Measurements from ENCODE around the gene MARCKS. TPM values are rescaled to one million over a fixed set of nuclear protein-coding genes. Genes with fewer than 3 reads are reported as not detected.
A peak's percentile ranks its signal among the peaks of the same experiment; 100 is the strongest.

MARCKS gene
- total RNA-seq, 1 experiment from 2014 or later = 93.2 TPM

GRCh38 chr6:113848811-113849210 lies 8.3 kb upstream of the MARCKS start:
- H3K4me3 ChIP-seq = no peak overlapping the region
- no peaks in the 10 kb centered on the region for H3K9me2 ChIP-seq (ENCODE audit: insufficient read depth)
- H3K4me2 ChIP-seq = no peak overlapping the region
- 0 out of 2 replicates have a peak overlapping the region, but pooled peaks have one; percentile 14 for H2AFZ ChIP-seq
- ChIA-PET CTCF (interaction anchor here (0.7 kb wide), 1 partner anchor 667 kb away, joined by 3 read pairs; no protein-coding TSS in a partner anchor), POLR2A (ENCODE audit: unreplicated experiment) (no interaction called here)
- intact Hi-C loops (cut with micrococcal nuclease; ENCODE audit: unreplicated experiment) = no loop called here
- no peaks in the 10 kb centered on the region for H3F3A ChIP-seq (ENCODE audit: insufficient read depth, low read depth)
- H3K9me3 ChIP-seq (ENCODE audit: insufficient read depth, low read depth) = no peaks in the 10 kb centered on the region
- no peaks in the 10 kb centered on the region for H4K20me1 ChIP-seq (ENCODE audit: insufficient read depth)
- no TSS peak for BruUV-seq (replicated peaks)
- H3K79me2 ChIP-seq (ENCODE audit: low read depth) = no peaks in the 10 kb centered on the region
- DNase-seq = no peak
- TF ChIP-seq EZH2 (IDR thresholded peaks at IDR 0.05; ENCODE audit: low read depth) (no peak), CTCF (conservative IDR thresholded peaks at IDR 0.05) (no peak)
- peaks cover 10% of the 10 kb centered on the region for H3K4me1 ChIP-seq (replicated peaks; ENCODE audit: insufficient read depth)
- no peaks in the 10 kb centered on the region for H3K27me3 ChIP-seq (ENCODE audit: insufficient read depth, low read depth)
- no peak overlapping the region for H3K27ac ChIP-seq
- no peaks in the 10 kb centered on the region for H3K36me3 ChIP-seq (ENCODE audit: low read depth)

- Histone ChIP-seq H3K27me3 (ENCODE audit: insufficient read depth, low read depth) (no peaks in the 10 kb centered on the region), H3K9me2 (ENCODE audit: insufficient read depth) (no peaks in the 10 kb centered on the region), H3F3A (ENCODE audit: insufficient read depth, low read depth) (peaks cover 25% of the 10 kb centered on the region), H4K20me1 (ENCODE audit: insufficient read depth) (no peaks in the 10 kb centered on the region), H3K4me1 (replicated peaks; ENCODE audit: insufficient read depth) (peaks cover 29% of the 10 kb centered on the region), H3K27ac (no peak overlapping the region), H3K79me2 (ENCODE audit: low read depth) (peaks cover 11% of the 10 kb centered on the region), H2AFZ (no peak overlapping the region), H3K4me2 (peak overlapping the region; percentile 91), H3K36me3 (ENCODE audit: low read depth) (no peaks in the 10 kb centered on the region), H3K9me3 (ENCODE audit: insufficient read depth, low read depth) (no peaks in the 10 kb centered on the region), H3K4me3 (peak overlapping the region; percentile 76; the same call in 1 of the 2 replicates)
- POLR2A ChIA-PET (ENCODE audit: unreplicated experiment) = no interaction called here
- no TSS peak for BruUV-seq (replicated peaks)
- CTCF ChIA-PET = no interaction called here
- TF ChIP-seq CTCF (conservative IDR thresholded peaks at IDR 0.05) (no peak), EZH2 (IDR thresholded peaks at IDR 0.05; ENCODE audit: low read depth) (no peak)
- intact Hi-C loops (cut with micrococcal nuclease; ENCODE audit: unreplicated experiment) = no loop called here
- DNase-seq = no peak
These were observed 3.9 kb upstream of the MARCKS start for GRCh38 chr6:113853252-113853651.

- peak overlapping the region; percentile 91 for H3K4me2 ChIP-seq
- DNase-seq = peak; percentile 68 to 87
- intact Hi-C loops (cut with micrococcal nuclease; ENCODE audit: unreplicated experiment) = loop anchor here (1.0 to 5.0 kb wide), 3 partner anchors 203 to 978 kb away; no protein-coding TSS in a partner anchor
- BruUV-seq (replicated peaks) = no TSS peak
- H3K9me3 ChIP-seq (ENCODE audit: insufficient read depth, low read depth) = no peaks in the 10 kb centered on the region
- H3K9me2 ChIP-seq (ENCODE audit: insufficient read depth) = no peaks in the 10 kb centered on the region
- H3K36me3 ChIP-seq (ENCODE audit: low read depth) = peaks cover 8% of the 10 kb centered on the region; the same call in 1 of the 2 replicates
- peak overlapping the region; percentile 87 for H2AFZ ChIP-seq
- H3K4me3 ChIP-seq = peak overlapping the region; percentile 100
- CTCF ChIA-PET = interaction anchor here (0.7 kb wide), 1 partner anchor 203 kb away, joined by 5 read pairs; no protein-coding TSS in a partner anchor
- TF ChIP-seq CTCF (conservative IDR thresholded peaks at IDR 0.05) = peak; percentile 37; the same call in 1 of the 2 replicates
- no peak for TF ChIP-seq EZH2 (IDR thresholded peaks at IDR 0.05; ENCODE audit: low read depth)
- H3K27me3 ChIP-seq (ENCODE audit: insufficient read depth, low read depth) = no peaks in the 10 kb centered on the region
- peaks cover 25% of the 10 kb centered on the region for H3K79me2 ChIP-seq (ENCODE audit: low read depth)
- POLR2A ChIA-PET (ENCODE audit: unreplicated experiment) = interaction anchor here (0.6 to 0.7 kb wide), 3 partner anchors 20 to 672 kb away, joined by 6 to 8 read pairs (median 6); no protein-coding TSS in a partner anchor
- peaks cover 29% of the 10 kb centered on the region for H3K4me1 ChIP-seq (replicated peaks; ENCODE audit: insufficient read depth)
- H3K27ac ChIP-seq = peak overlapping the region; percentile 98
- peaks cover 34% of the 10 kb centered on the region for H3F3A ChIP-seq (ENCODE audit: insufficient read depth, low read depth)
- no peaks in the 10 kb centered on the region for H4K20me1 ChIP-seq (ENCODE audit: insufficient read depth)
These were observed 2.3 kb upstream of the MARCKS start for GRCh38 chr6:113854531-113855499.
